ENCODE data around the gene TREML4. TPM values are rescaled to one million over a fixed set of nuclear protein-coding genes. Genes with fewer than 3 reads are reported as not detected.

TREML4 gene
- total and polyA plus RNA-seq, 2 of the 8 experiments (the other 6 are each of a cell fraction or from before 2014, with no cell fraction given): not detected

DNA sequence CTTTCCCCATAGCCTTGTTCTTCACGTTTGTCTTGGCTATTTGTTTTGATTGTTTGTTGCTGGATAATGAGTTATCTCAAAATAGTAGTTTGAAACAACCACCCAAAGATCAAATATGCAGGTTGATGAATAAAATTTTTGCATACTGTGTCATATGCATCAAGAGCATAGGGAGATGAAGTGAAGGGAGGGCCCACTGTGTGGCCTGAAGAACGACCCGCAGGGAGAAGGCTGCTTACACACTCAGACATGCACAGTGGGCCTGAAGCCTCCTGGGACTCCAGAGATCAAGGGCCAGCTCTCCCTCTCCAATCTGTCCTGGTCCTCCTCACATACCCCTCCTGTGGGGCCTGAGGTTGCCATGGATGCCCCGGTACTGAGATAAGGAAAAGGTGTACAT lies 49.0 kb upstream of the TREML4 start:
- Histone ChIP-seq H3K9ac (replicated peaks in 1 of 4; ENCODE audit: extremely low read depth in 1 of 4, low read depth in 3 of 4, low read length in 3 of 4) (no peak overlapping the region), H3K4me2 (ENCODE audit: insufficient read depth in 1 of 2, low read depth in 2 of 2, low read length in 2 of 2) (no peak overlapping the region), H3K27me3 (replicated peaks in 1 of 4; ENCODE audit: control insufficient read depth in 3 of 4, extremely low read depth in 1 of 4, insufficient read depth in 3 of 4, low read length in 3 of 4) (no peaks in the 10 kb centered on the region), H4K91ac (replicated peaks; ENCODE audit: insufficient read length, low read length) (no peak overlapping the region), H2BK20ac (ENCODE audit: low read length) (no peak overlapping the region), H2BK15ac (ENCODE audit: low read length) (no peak overlapping the region), H2BK5ac (ENCODE audit: low read depth, low read length) (no peak overlapping the region), H4K5ac (ENCODE audit: insufficient read length, low read depth, low read length) (no peak overlapping the region), H3K9me3 (ENCODE audit: insufficient read depth in 2 of 2, low read depth in 1 of 2, low read length in 1 of 2) (no peaks in the 10 kb centered on the region), H2AFZ (ENCODE audit: low read length) (no peak overlapping the region), H2AK5ac (ENCODE audit: low read depth, low read length) (no peak overlapping the region), H3K14ac (ENCODE audit: insufficient read length) (no peak overlapping the region), H3K36me3 (ENCODE audit: control insufficient read depth in 2 of 4, insufficient read depth in 4 of 4, low read length in 3 of 4) (no peaks in the 10 kb centered on the region), H3K23ac (ENCODE audit: insufficient read length) (no peak overlapping the region), H4K8ac (ENCODE audit: extremely low read depth, insufficient read depth, low read length) (no peak overlapping the region), H3K27ac (ENCODE audit: low read depth, low read length) (no peak overlapping the region), H3K79me1 (ENCODE audit: low read depth, low read length) (no peaks in the 10 kb centered on the region), H3K4me1 (replicated peaks in 1 of 4; ENCODE audit: control insufficient read depth in 3 of 4, insufficient read depth in 4 of 4, low read length in 3 of 4) (peaks cover 0 to 4% (median 0%) of the 10 kb centered on the region in 4 experiments; a peak in 1 of 7 replicates), H3K79me2 (ENCODE audit: control insufficient read depth in 1 of 2, insufficient read depth in 2 of 2, low read length in 2 of 2) (no peaks in the 10 kb centered on the region), H3K18ac (ENCODE audit: extremely low read depth, low read length) (no peak overlapping the region), H2BK120ac (replicated peaks; ENCODE audit: low read depth, low read length) (no peak overlapping the region), H3K4ac (replicated peaks; ENCODE audit: insufficient read length, low read depth, low read length) (no peak overlapping the region), H3K56ac (replicated peaks; ENCODE audit: insufficient read length, low read depth, low read length) (no peak overlapping the region), H3K4me3 (ENCODE audit: extremely low read depth in 1 of 4, insufficient read depth in 2 of 4, low read depth in 3 of 4, low read length in 4 of 4) (no peak overlapping the region), H4K20me1 (replicated peaks in 1 of 2; ENCODE audit: control insufficient read depth in 1 of 2, insufficient read depth in 2 of 2, low read length in 2 of 2) (no peaks in the 10 kb centered on the region), H2BK12ac (ENCODE audit: low read depth, low read length) (no peak overlapping the region), H3K23me2 (ENCODE audit: low read depth, low read length) (no peaks in the 10 kb centered on the region; the same call in 1 of the 2 replicates)
- FAIRE-seq (no peak), DNase-seq (ENCODE audit: low read depth in 1 of 2, low spot score in 2 of 2) (no peak)
- ChIA-PET POLR2A (ENCODE audit: partially characterized antibody) (no interaction called here), CTCF (ENCODE audit: partially characterized antibody) (interaction anchor here (1.6 to 4.8 kb wide), 4 partner anchors 9 to 35 kb away, joined by 5 to 51 read pairs (median 19); no protein-coding TSS in a partner anchor)
- WGBS, 2 experiments (ENCODE audit: extremely low coverage in 1 of 2, insufficient coverage in 1 of 2, insufficient read length in 1 of 2, insufficient replicate concordance in 2 of 2, low coverage in 1 of 2, low lambda C conversion rate in 2 of 2, missing lambda C conversion rate in 1 of 2): 84% methylated on average over 4 of the region's 4 CpGs; no CpG with 5 or more reads in 1 of the 2 experiments
- TF ChIP-seq EGR1 (IDR thresholded peaks at IDR 0.05; ENCODE audit: borderline replicate concordance, low read depth, low read length): no peak
- no peak for TF ChIP-seq GABPA (IDR thresholded peaks at IDR 0.05; ENCODE audit: borderline replicate concordance, insufficient read depth, low read length)
- no peak for TF ChIP-seq JUN (IDR thresholded peaks at IDR 0.05; ENCODE audit: low read depth, low read length)
- TF ChIP-seq CREB1 (IDR thresholded peaks at IDR 0.05): no peak
- TF ChIP-seq SIRT6 (IDR thresholded peaks at IDR 0.05; ENCODE audit: low read length): no peak
